Stimulated activated CD8-positive, alpha-beta memory T cell treated with anti-CD3 and anti-CD28 coated beads, Interleukin-4, amount 100 ng/mL, for 1 hour (primary cell): Measurements from ENCODE around the gene OMA1.
A peak's percentile ranks its signal among the peaks of the same experiment; 100 is the strongest.
"Not testable (repeated sequence)": the region's sequence is repeated elsewhere in the genome, so short reads cannot be mapped to it uniquely, and the experiment has no call there.

Experiments used
- DNase-seq, 2 donors: peaks; one replicate each; pipeline ENCODE4 v3.0.0-alpha.2; 2020; ENCODE audit warnings: low read depth in 2 of 2, low spot score in 1 of 2

OMA1 gene

GRCh38 chr1:58546520-58547308, at the start of gene OMA1:
OMA1 (minus strand) TSS chr1:58546726; CDS start chr1:58539294, 7,432 bp downstream.
- peak; percentile 93 to 96 for DNase-seq

DNA sequence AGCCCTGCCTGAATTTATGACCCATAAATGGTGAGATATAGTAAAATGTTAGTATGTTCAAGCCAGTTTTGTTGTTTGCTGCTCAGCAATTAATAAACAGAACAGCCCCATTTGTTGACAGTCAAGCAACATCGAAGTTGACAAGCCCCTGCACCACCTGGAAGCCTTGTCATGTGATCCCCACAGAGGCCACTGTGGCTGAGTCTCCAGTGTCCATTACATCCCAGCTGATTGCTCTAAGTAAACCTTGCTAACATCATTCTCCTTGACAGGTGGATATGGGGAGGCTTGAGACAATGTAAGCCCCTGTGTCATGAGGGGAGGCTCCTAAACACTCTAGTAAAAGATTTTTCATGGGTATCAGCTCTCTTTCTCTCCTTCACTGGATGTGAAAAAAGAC, 48.0 kb upstream of the OMA1 start:
- no peak for DNase-seq

- DNase-seq = no peak
Observed at GRCh38 chr1:58592522-58593134, 46.1 kb upstream of the OMA1 start.

DNA sequence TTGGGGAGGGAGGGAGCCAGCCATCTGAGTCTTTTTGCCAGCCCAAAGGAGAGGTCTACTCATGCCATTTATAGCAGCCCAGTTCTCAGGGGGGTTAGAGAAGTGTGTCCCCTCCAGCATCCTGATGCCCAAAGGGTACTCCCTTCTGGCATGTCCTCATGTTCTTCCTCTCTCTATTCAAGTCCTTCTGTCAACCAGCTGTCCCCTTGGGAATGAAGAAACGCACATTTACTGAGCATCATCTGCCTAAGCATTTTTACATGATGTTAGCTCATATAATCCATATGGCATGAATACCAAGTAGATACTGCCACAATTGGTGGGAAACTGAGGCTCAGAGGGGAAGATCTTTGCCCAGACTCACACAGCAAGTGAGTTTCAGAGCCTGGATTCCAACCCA, 45.3 kb upstream of the OMA1 start:
- DNase-seq = no peak

DNA sequence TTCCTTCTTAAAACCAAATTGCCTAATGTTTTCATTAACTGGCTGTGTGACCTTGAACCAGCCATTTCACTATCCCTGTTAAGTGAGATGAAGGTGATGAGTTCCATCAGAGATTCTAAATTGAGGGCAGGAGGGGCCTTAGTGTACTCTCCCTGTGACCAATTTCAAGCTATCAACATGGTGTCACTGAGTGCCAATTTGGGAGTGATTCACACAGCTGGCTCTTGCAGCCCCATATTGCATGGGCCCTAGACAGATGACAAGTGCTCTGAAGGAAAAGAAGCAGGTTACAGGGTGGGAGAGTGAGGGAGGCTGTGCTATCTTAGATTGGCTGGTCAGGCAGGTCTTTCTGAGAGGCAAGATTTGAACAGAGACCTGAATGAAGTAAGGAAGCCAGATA, 43.5 kb upstream of the OMA1 start:
- DNase-seq = no peak

DNA sequence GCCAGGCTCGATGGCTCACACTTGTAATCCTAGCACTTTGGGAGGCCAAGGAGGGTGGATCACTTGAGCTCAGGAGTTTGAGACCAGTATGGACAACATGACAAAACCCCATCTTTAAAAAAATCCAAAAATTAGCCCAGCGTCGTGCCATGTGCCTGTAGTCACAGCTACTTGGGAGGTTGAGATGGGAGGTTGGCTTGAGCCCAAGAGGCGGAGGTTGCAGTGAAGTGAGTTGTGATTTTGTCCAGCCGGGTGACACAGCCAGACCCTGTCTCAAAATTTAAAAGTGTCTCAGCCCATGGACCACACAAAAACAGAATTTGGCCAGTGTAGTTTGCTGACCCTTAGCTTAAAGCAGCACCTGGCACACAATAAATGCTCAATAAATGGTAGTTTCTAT, 41.9 kb upstream of the OMA1 start:
- no peak for DNase-seq

- DNase-seq = no peak
Observed at GRCh38 chr1:58587667-58588066, 41.1 kb upstream of the OMA1 start.

- no peak for DNase-seq
Observed at GRCh38 chr1:58586271-58586670, 39.7 kb upstream of the OMA1 start.

DNA sequence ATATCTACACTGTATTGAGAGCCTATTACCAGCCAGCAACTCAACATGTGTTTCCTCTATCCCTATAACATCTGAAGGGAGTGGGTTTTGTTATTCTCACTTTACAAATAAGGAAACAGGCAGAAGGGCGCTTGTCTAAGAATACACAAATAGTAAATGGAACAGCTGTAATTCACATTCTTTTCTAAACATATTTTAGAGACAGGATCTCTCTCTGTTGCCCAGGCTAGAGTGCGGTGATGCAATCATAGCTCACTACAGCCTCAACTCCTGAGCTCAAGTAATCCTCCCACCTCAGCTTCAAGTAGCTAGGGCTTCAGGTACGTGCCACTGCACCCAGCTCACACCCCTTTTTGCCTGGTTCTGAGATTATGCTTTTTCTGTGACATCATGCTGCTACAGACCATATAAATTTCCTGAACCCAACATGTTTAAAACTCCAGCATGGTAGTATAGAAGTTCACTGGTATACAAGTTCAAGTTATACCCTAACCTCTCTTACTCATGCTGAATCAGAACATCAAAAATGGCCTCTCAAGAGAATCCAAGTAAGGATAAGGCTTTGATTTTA, 39.1 kb upstream of the OMA1 start:
- no peak for DNase-seq

DNA sequence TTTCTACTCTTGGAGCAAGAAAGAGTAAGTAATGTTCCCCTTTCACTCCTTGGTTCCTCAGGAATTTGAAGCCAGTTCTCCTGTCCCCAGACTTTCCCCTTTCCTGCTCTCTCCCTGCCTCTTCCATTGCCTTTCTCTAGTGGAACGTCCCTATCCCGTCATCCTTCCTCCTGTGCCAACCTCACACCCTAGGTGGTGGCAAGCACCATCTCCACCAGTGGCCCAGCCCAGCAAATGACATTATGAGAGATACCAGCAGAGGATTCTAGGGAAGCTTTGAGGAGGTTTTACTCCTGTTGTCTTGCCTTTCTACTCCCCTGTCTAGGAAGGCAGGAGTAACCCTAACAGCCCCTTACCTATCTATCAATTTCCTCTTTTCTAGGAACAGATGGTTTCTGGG, 38.6 kb upstream of the OMA1 start:
- DNase-seq = no peak

GRCh38 chr1:58584082-58584895, 37.8 kb upstream of the OMA1 start:
- no peak for DNase-seq

DNA sequence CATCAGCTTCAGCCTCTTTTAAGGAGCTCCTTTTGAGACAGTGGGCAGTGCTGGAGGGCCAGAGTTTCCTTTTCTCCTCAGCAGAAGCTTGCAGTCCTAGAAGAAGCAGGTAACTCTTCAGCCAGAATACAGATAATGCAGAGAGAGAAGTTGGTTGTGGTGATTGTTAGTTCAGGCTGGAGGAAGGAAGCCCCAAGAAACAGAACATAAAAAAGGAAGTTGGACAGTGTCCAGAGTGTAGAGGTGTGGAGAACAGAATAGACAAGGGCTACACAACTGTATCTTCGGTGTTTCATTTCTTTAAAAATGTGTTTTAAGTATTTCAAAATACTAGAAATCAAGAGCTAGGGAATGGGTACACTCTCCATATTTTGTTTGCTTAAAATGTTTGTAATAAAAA, 37.0 kb upstream of the OMA1 start:
- DNase-seq = no peak

DNA sequence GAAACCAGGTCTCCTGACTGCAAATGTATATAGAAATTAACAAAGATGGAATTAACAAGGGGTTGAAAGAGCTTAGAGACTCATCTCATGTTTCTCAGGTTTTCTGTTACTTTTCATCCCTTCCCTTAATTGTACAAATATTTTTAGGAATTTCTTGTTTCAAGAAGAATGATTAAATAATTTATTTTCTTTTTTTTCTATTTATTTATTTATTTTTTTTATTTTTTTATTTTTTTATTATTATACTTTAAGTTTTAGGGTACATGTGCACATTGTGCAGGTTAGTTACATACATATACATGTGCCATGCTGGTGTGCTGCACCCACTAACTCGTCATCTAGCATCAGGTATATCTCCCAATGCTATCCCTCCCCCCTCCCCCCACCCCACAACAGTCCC, 35.6 kb upstream of the OMA1 start:
- not testable (repeated sequence) for DNase-seq

- no peak for DNase-seq
Observed at GRCh38 chr1:58581641-58582040, 35.1 kb upstream of the OMA1 start.

- no peak for DNase-seq
Observed at GRCh38 chr1:58580186-58580585, 33.7 kb upstream of the OMA1 start.

DNA sequence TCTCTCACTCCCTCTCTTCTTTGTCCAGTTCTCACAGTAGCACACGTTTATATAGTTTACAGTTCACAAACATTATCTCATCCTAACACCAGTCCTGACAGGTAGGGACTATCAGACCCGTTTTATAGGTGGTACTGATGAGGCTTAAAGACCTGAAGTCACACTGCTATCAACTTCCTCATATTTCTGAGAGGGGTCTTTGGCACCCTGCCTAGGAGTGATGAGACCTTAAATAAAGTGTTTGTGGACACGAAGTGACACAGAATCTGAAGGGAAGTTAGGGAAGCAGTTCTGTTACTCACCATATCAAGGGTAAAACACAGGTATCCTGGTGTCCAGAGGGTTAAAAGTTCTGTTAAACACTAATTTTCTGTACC, 31.1 kb upstream of the OMA1 start:
- DNase-seq = no peak

GRCh38 chr1:58576727-58577653, 30.5 kb upstream of the OMA1 start, which contains the start of gene TACSTD2:
TACSTD2 (minus strand) TSS chr1:58577252; CDS start chr1:58577156, 96 bp downstream.
- no peak for DNase-seq

DNA sequence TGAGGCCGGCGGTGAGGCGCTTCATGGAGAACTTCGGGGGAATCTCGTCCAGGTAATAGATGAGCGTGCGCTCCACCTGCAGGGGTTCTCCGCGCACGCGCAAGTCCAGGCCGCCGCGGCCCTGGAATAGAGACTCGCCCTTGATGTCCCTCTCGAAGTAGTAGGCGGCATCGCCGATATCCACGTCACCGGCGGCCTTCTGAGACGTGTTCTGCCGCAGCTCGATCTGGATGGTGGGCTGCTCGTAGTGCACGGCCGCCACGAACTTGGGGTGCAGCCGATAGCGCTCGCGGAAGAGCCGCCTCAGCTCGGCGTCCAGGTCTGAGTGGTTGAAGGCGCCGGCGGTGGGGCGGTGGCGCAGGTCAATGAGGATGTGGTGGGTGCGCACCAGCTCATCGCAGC, 29.8 kb upstream of the OMA1 start:
- DNase-seq = no peak

DNA sequence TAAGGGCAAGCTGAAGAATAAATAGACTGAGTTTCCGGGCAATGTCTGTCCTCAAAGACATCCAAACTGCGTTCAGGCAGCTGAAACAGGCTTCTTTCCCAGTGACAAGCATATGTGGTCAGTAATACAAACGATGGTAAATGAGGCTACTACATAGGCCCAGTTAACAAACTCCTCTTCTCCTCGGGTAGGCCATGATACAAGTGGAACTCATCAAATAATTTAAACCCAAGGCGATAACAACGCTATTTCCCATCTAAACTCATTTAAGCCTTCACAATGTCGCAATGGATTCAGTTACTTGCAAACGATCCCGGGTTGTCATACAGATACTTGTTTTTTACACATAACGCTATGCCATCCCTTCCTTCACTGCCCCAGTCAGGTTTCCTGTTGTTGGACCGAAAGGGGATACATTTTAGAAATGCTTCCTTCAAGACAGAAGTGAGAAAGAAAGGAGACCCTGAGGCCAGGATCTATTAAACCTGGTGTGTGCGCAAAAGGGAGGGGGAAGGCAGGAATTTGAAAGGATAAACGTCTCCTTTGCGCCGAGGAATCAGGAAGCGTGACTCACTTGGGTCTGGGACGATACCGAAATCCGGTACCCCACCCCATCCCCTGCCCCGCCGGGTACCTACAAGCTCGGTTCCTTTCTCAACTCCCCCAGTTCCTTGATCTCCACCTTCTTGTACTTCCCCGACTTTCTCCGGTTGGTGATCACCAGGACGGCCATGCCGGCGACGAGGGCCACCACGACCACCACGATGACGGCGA, 29.2 kb upstream of the OMA1 start:
- no peak for DNase-seq

- DNase-seq = no peak
Observed at GRCh38 chr1:58574816-58575215, 28.3 kb upstream of the OMA1 start.
